Measurements from ENCODE around the gene DYTN. TPM values are rescaled to one million over a fixed set of nuclear protein-coding genes. Genes with fewer than 3 reads are reported as not detected.

DYTN gene
- total RNA-seq, 1 experiment from 2014 or later = not detected

DNA sequence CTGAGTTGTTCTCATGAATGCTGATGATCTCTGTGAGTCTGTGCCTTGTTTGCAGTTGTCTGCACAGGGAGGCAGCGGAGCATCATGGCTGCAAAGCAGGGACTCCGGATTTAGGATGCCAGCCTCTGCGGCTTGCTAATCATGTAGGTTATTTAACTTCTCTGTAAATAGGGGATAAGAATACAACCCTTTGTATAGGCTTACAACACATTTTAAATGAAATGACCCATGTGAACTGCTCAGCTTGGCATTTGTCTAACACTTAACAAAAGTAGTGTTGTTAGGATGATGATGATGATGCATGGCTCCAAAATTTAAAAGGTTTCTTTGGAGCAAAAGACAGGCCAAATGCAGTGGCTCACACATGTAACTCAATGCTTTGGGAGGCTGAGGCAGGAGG lies 19.4 kb downstream of the DYTN start:
- Mint-ChIP-seq H3K9me3 (no peaks in the 10 kb centered on the region), H3K27me3 (ENCODE audit: low read depth) (no peaks in the 10 kb centered on the region; the same call in 1 of the 2 replicates), H3K36me3 (no peaks in the 10 kb centered on the region), H3K4me3 (no peak overlapping the region), H3K4me1 (0 out of 2 replicates have a peak, but pooled peaks cover 3% of the 10 kb centered on the region), H3K27ac (no peak overlapping the region)
- POLR2A ChIA-PET = no interaction called here
- no peak for ATAC-seq
- TF ChIP-seq, protein P1, sequence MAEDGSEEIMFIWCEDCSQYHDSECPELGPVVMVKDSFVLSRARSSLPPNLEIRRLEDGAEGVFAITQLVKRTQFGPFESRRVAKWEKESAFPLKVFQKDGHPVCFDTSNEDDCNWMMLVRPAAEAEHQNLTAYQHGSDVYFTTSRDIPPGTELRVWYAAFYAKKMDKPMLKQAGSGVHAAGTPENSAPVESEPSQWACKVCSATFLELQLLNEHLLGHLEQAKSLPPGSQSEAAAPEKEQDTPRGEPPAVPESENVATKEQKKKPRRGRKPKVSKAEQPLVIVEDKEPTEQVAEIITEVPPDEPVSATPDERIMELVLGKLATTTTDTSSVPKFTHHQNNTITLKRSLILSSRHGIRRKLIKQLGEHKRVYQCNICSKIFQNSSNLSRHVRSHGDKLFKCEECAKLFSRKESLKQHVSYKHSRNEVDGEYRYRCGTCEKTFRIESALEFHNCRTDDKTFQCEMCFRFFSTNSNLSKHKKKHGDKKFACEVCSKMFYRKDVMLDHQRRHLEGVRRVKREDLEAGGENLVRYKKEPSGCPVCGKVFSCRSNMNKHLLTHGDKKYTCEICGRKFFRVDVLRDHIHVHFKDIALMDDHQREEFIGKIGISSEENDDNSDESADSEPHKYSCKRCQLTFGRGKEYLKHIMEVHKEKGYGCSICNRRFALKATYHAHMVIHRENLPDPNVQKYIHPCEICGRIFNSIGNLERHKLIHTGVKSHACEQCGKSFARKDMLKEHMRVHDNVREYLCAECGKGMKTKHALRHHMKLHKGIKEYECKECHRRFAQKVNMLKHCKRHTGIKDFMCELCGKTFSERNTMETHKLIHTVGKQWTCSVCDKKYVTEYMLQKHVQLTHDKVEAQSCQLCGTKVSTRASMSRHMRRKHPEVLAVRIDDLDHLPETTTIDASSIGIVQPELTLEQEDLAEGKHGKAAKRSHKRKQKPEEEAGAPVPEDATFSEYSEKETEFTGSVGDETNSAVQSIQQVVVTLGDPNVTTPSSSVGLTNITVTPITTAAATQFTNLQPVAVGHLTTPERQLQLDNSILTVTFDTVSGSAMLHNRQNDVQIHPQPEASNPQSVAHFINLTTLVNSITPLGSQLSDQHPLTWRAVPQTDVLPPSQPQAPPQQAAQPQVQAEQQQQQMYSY (CRISPR knock-in tag; IDR thresholded peaks at IDR 0.05) = no peak
- TF ChIP-seq ZNF423 (CRISPR knock-in tag; IDR thresholded peaks at IDR 0.05) (no peak), JUN (CRISPR knock-in tag; IDR thresholded peaks at IDR 0.05) (no peak), FOXJ3 (CRISPR knock-in tag; IDR thresholded peaks at IDR 0.05; ENCODE audit: borderline replicate concordance) (no peak), SP1 (CRISPR knock-in tag; conservative IDR thresholded peaks at IDR 0.05) (no peak), ZNF219 (CRISPR knock-in tag; IDR thresholded peaks at IDR 0.05; ENCODE audit: borderline replicate concordance) (no peak), TP53 (CRISPR knock-in tag; IDR thresholded peaks at IDR 0.05) (no peak)
- TF ChIP-seq, protein P2, sequence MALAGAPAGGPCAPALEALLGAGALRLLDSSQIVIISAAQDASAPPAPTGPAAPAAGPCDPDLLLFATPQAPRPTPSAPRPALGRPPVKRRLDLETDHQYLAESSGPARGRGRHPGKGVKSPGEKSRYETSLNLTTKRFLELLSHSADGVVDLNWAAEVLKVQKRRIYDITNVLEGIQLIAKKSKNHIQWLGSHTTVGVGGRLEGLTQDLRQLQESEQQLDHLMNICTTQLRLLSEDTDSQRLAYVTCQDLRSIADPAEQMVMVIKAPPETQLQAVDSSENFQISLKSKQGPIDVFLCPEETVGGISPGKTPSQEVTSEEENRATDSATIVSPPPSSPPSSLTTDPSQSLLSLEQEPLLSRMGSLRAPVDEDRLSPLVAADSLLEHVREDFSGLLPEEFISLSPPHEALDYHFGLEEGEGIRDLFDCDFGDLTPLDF (CRISPR knock-in tag; IDR thresholded peaks at IDR 0.05) = no peak
- TF ChIP-seq, protein P3, sequence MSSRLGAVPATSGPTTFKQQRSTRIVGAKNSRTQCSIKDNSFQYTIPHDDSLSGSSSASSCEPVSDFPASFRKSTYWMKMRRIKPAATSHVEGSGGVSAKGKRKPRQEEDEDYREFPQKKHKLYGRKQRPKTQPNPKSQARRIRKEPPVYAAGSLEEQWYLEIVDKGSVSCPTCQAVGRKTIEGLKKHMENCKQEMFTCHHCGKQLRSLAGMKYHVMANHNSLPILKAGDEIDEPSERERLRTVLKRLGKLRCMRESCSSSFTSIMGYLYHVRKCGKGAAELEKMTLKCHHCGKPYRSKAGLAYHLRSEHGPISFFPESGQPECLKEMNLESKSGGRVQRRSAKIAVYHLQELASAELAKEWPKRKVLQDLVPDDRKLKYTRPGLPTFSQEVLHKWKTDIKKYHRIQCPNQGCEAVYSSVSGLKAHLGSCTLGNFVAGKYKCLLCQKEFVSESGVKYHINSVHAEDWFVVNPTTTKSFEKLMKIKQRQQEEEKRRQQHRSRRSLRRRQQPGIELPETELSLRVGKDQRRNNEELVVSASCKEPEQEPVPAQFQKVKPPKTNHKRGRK (CRISPR knock-in tag; IDR thresholded peaks at IDR 0.05; ENCODE audit: borderline replicate concordance) = no peak
- TF ChIP-seq, protein P4, sequence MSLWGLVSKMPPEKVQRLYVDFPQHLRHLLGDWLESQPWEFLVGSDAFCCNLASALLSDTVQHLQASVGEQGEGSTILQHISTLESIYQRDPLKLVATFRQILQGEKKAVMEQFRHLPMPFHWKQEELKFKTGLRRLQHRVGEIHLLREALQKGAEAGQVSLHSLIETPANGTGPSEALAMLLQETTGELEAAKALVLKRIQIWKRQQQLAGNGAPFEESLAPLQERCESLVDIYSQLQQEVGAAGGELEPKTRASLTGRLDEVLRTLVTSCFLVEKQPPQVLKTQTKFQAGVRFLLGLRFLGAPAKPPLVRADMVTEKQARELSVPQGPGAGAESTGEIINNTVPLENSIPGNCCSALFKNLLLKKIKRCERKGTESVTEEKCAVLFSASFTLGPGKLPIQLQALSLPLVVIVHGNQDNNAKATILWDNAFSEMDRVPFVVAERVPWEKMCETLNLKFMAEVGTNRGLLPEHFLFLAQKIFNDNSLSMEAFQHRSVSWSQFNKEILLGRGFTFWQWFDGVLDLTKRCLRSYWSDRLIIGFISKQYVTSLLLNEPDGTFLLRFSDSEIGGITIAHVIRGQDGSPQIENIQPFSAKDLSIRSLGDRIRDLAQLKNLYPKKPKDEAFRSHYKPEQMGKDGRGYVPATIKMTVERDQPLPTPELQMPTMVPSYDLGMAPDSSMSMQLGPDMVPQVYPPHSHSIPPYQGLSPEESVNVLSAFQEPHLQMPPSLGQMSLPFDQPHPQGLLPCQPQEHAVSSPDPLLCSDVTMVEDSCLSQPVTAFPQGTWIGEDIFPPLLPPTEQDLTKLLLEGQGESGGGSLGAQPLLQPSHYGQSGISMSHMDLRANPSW (CRISPR knock-in tag; conservative IDR thresholded peaks at IDR 0.05; ENCODE audit: low read depth) = no peak
- TF ChIP-seq, protein P5, sequence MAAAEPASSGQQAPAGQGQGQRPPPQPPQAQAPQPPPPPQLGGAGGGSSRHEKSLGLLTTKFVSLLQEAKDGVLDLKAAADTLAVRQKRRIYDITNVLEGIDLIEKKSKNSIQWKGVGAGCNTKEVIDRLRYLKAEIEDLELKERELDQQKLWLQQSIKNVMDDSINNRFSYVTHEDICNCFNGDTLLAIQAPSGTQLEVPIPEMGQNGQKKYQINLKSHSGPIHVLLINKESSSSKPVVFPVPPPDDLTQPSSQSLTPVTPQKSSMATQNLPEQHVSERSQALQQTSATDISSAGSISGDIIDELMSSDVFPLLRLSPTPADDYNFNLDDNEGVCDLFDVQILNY (CRISPR knock-in tag; IDR thresholded peaks at IDR 0.05) = no peak
- CTCF ChIA-PET = no interaction called here
- DNase-seq (ENCODE audit: low spot score) = no peak

DNA sequence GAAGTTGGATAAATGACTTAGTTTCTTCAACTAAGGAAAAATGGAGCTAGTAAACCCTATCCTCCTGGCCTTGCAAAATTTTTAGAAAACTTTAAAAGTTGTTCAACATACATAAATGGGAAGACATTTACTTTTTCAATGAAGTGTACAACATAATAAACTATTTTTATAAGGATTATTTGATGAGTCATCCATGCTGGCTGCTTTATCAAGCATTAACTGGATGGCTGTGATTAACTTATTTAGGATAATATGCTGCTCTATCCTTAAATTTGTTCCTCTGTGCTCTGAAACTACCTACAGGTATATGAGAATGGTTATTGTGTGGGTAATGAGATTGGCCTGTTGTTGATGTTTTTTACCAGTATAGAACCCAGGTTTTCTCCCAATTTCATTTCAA lies 21.3 kb downstream of the DYTN start:
- ATAC-seq = no peak
- Mint-ChIP-seq H3K4me1 (no peaks in the 10 kb centered on the region), H3K4me3 (no peak overlapping the region), H3K27me3 (ENCODE audit: low read depth) (no peaks in the 10 kb centered on the region; the same call in 1 of the 2 replicates), H3K9me3 (no peaks in the 10 kb centered on the region), H3K36me3 (no peaks in the 10 kb centered on the region), H3K27ac (no peak overlapping the region)
- POLR2A ChIA-PET = no interaction called here
- TF ChIP-seq, protein P6, sequence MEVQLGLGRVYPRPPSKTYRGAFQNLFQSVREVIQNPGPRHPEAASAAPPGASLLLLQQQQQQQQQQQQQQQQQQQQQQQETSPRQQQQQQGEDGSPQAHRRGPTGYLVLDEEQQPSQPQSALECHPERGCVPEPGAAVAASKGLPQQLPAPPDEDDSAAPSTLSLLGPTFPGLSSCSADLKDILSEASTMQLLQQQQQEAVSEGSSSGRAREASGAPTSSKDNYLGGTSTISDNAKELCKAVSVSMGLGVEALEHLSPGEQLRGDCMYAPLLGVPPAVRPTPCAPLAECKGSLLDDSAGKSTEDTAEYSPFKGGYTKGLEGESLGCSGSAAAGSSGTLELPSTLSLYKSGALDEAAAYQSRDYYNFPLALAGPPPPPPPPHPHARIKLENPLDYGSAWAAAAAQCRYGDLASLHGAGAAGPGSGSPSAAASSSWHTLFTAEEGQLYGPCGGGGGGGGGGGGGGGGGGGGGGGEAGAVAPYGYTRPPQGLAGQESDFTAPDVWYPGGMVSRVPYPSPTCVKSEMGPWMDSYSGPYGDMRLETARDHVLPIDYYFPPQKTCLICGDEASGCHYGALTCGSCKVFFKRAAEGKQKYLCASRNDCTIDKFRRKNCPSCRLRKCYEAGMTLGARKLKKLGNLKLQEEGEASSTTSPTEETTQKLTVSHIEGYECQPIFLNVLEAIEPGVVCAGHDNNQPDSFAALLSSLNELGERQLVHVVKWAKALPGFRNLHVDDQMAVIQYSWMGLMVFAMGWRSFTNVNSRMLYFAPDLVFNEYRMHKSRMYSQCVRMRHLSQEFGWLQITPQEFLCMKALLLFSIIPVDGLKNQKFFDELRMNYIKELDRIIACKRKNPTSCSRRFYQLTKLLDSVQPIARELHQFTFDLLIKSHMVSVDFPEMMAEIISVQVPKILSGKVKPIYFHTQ (CRISPR knock-in tag; IDR thresholded peaks at IDR 0.05) = no peak
- TF ChIP-seq, protein P7, sequence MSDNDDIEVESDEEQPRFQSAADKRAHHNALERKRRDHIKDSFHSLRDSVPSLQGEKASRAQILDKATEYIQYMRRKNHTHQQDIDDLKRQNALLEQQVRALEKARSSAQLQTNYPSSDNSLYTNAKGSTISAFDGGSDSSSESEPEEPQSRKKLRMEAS (CRISPR knock-in tag; IDR thresholded peaks at IDR 0.05) = no peak
- TF ChIP-seq ZNF121 (CRISPR knock-in tag; IDR thresholded peaks at IDR 0.05) (no peak), NFYB (CRISPR knock-in tag; conservative IDR thresholded peaks at IDR 0.05; ENCODE audit: low read depth) (no peak)
- CTCF ChIA-PET = no interaction called here
- no peak for DNase-seq (ENCODE audit: low spot score)
